Endothelial cell of umbilical vein (primary cell): ENCODE measurements around the gene SLC25A1. TPM values are rescaled to one million over a fixed set of nuclear protein-coding genes. Genes with fewer than 3 reads are reported as not detected.

Experiments used
- BruUV-seq: library from RNA; stranded (reverse); fragments of 400-500 nt; replicated peaks from 2 replicates; lab custom pipeline; 2021; lab: Mats Ljungman, UMichigan
- CTCF ChIA-PET: fragments of 300-600, 350-600 bp; sonication (Branson Sonifier 250); formaldehyde crosslinking; loops from one replicate; lab custom pipeline; 2021; ENCODE audit warnings: antibody characterized with exemption, inconsistent platforms; lab: Charles Lee
- POLR2A ChIA-PET: fragments of 300-600, 350-600 bp; sonication (Branson Sonifier 250); formaldehyde crosslinking; loops from one replicate; lab custom pipeline; 2021; ENCODE audit warnings: antibody characterized with exemption, inconsistent platforms; lab: Charles Lee
- DNase-seq: peaks from one replicate; pipeline ENCODE4 v3.0.0-alpha.2; 2011; ENCODE audit warnings: low read depth, low spot score
- FAIRE-seq: peaks from 2 replicates; lab custom pipeline; 2011; peaks lifted over from hg19 to GRCh38; lab: Jason Lieb, UNC
- H2AFZ ChIP-seq: 2 replicates; pipeline ENCODE4 v1.6.0; 2012; ENCODE audit warnings: low read depth, low read length, control low read depth, inconsistent platforms
- H3K27ac ChIP-seq: 2 replicates; pipeline ENCODE4 v1.5.1; 2011; ENCODE audit warnings: low read depth, mild to moderate bottlenecking, control low read depth, low read length, moderate library complexity; ENCODE audit not compliant: insufficient read depth
- H3K27me3 ChIP-seq, 2 experiments: 2 replicates each; pipeline versions ENCODE4 v1.6.0 to v1.6.1; 2011; ENCODE audit warnings: low read length in 2 of 2, mixed read lengths in 1 of 2; ENCODE audit not compliant: control insufficient read depth in 2 of 2, insufficient read depth in 2 of 2
- H3K36me3 ChIP-seq, 2 experiments: 2 replicates in 1 of 2; 3 replicates in 1 of 2; pipeline ENCODE4 v1.5.1; 2011; ENCODE audit warnings: low read length in 2 of 2, mild to moderate bottlenecking in 1 of 2, moderate library complexity in 1 of 2; ENCODE audit not compliant: control insufficient read depth in 2 of 2, insufficient read depth in 2 of 2; ENCODE audit errors: extremely low read depth in 1 of 2
- H3K4me1 ChIP-seq: 3 replicates; pipeline ENCODE4 v1.5.1; 2011; ENCODE audit warnings: mild to moderate bottlenecking, low read length; ENCODE audit not compliant: control insufficient read depth, insufficient read depth; ENCODE audit errors: extremely low read depth
- H3K4me2 ChIP-seq: 2 replicates; pipeline ENCODE4 v1.6.1; 2011; ENCODE audit warnings: low read length, control low read depth, mixed read lengths; ENCODE audit not compliant: insufficient read depth
- H3K4me3 ChIP-seq, 3 experiments: fragments of 200-600 bp in 1 of 3; sonication (generic), shearing (Covaris generic) in 1 of 3; replicated peaks in 1 of 3; 2 replicates each; pipeline ENCODE4 v1.5.1; 2011 to 2016; ENCODE audit warnings: control low read depth in 3 of 3, low read length in 3 of 3, mild to moderate bottlenecking in 2 of 3, inconsistent platforms in 1 of 3, low read depth in 1 of 3, moderate library complexity in 1 of 3; ENCODE audit not compliant: insufficient read depth in 1 of 3
- H3K79me2 ChIP-seq: 2 replicates; pipeline ENCODE4 v1.6.0; 2012; ENCODE audit warnings: low read length, inconsistent platforms; ENCODE audit not compliant: control insufficient read depth, insufficient read depth
- H3K9ac ChIP-seq: replicated peaks from 2 replicates; pipeline ENCODE3; 2011; ENCODE audit warnings: low read length, control low read depth; ENCODE audit not compliant: insufficient read depth; ENCODE audit errors: extremely low read depth
- H3K9me1 ChIP-seq: replicated peaks from 3 replicates; pipeline ENCODE4 v1.6.0; 2011; ENCODE audit warnings: mild to moderate bottlenecking, low read length; ENCODE audit not compliant: control insufficient read depth, insufficient read depth; ENCODE audit errors: extremely low read depth
- H3K9me3 ChIP-seq: replicated peaks from 2 replicates; pipeline ENCODE4 v1.5.1; 2012; ENCODE audit warnings: low read length, inconsistent platforms; ENCODE audit not compliant: control insufficient read depth, insufficient read depth
- H4K20me1 ChIP-seq: replicated peaks from 2 replicates; pipeline ENCODE3; 2011; ENCODE audit warnings: mild to moderate bottlenecking, low read length; ENCODE audit not compliant: control insufficient read depth, insufficient read depth; ENCODE audit errors: extremely low read depth
- CTCF ChIP-seq, 2 donors: IDR thresholded peaks; 1 replicate in 1 of 2; 2 replicates in 1 of 2; pipeline ENCODE4 v1.5.1; 2011; ENCODE audit warnings: low read length in 2 of 2, mild to moderate bottlenecking in 2 of 2, moderate library complexity in 2 of 2, control low read depth in 1 of 2, inconsistent platforms in 1 of 2, low read depth in 1 of 2; ENCODE audit not compliant: insufficient read depth in 1 of 2; ENCODE audit errors: extremely low read depth in 1 of 2
- EZH2 ChIP-seq: IDR thresholded peaks from 2 replicates; pipeline ENCODE4 v1.6.1; 2012; ENCODE audit warnings: borderline replicate concordance, low read depth, mild to moderate bottlenecking, moderate library complexity, low read length, inconsistent platforms; ENCODE audit not compliant: severe bottlenecking
- FOS ChIP-seq: IDR thresholded peaks from 2 replicates; pipeline ENCODE4 v1.6.1; 2011; ENCODE audit warnings: mild to moderate bottlenecking, low read length, moderate library complexity, borderline replicate concordance; ENCODE audit not compliant: insufficient read depth
- GATA2 ChIP-seq: IDR thresholded peaks from 2 replicates; pipeline ENCODE4 v1.7.0; 2011; ENCODE audit warnings: low read depth, mild to moderate bottlenecking, moderate library complexity, mixed read lengths, low read length; ENCODE audit not compliant: insufficient read length, insufficient read depth
- JUN ChIP-seq: IDR thresholded peaks from 2 replicates; pipeline ENCODE4 v1.6.1; 2011; ENCODE audit warnings: borderline replicate concordance, low read depth; ENCODE audit not compliant: insufficient read length, insufficient read depth
- MAX ChIP-seq: IDR thresholded peaks from 2 replicates; pipeline ENCODE4 v1.6.1; 2011; ENCODE audit not compliant: insufficient read depth, insufficient read length
- MYC ChIP-seq: IDR thresholded peaks from one replicate; pipeline ENCODE4 v1.6.1; 2011; ENCODE audit warnings: mild to moderate bottlenecking, low read depth, low read length
- POLR2A ChIP-seq: IDR thresholded peaks from 2 replicates; pipeline ENCODE4 v1.6.1; 2012; ENCODE audit warnings: low read depth, mild to moderate bottlenecking, control low read depth, low read length
- POLR2AphosphoS5 ChIP-seq: IDR thresholded peaks from 2 replicates; pipeline ENCODE4 v1.6.1; 2012; ENCODE audit warnings: low read depth, mild to moderate bottlenecking, control low read depth, low read length, moderate library complexity; ENCODE audit not compliant: insufficient read depth
- dilution Hi-C: fragments of 300-500 bp; cut with MboI; formaldehyde crosslinking; loops from one replicate; pipeline ENCODE4 v1.15.0; 2019; ENCODE audit warnings: low sequenced_read_pairs; ENCODE audit not compliant: extremely low pct_ligation_motif_present
- intact Hi-C: fragments of 100-400 bp; cut with micrococcal nuclease; formaldehyde crosslinking; loops from one replicate; pipeline ENCODE4 v1.10.0; 2022
- polyA plus RNA-seq, 4 experiments: library from polyadenylated mRNA; depleted of rRNA in 3 of 4; stranded (reverse) in 3 of 4; unstranded in 1 of 4; fragments of >200 nt; gene quantifications; 2 replicates each; pipeline versions ENCODE4 v1.2.1 to v1.2.3, GENCODE V29; 2011 to 2012; ENCODE audit warnings: missing spikeins in 1 of 4
- total RNA-seq: library from RNA; stranded (reverse); gene quantifications from 2 replicates; pipeline ENCODE4 v1.2.3, GENCODE V29; 2021

SLC25A1 gene
- total and polyA plus RNA-seq, 2 donors (not counting 3 experiments of a cell fraction or from before 2014, with no cell fraction given): 80.0 to 94.5 TPM

GRCh38 chr22:19222242-19223005 lies 43.9 kb upstream of the SLC25A1 start:
- Histone ChIP-seq H3K27ac (no peak overlapping the region), H3K36me3 (no peaks in the 10 kb centered on the region), H4K20me1 (no peaks in the 10 kb centered on the region), H3K9ac (no peak overlapping the region), H3K9me3 (no peaks in the 10 kb centered on the region), H3K9me1 (no peaks in the 10 kb centered on the region), H3K27me3 (no peaks in the 10 kb centered on the region), H3K4me1 (no peaks in the 10 kb centered on the region), H3K79me2 (no peaks in the 10 kb centered on the region), H2AFZ (no peak overlapping the region), H3K4me3 (no peak overlapping the region), H3K4me2 (no peak overlapping the region)
- TF ChIP-seq POLR2AphosphoS5 (no peak), MYC (no peak), GATA2 (no peak), MAX (no peak), POLR2A (no peak), JUN (no peak), EZH2 (no peak), CTCF (IDR thresholded peaks at IDR 0.05; ENCODE audit: extremely low read depth in 1 of 2, insufficient read depth in 1 of 2, low read depth in 1 of 2, low read length in 2 of 2) (no peak), FOS (no peak)
- no TSS peak for BruUV-seq
- ChIA-PET POLR2A (no interaction called here), CTCF (no interaction called here)
- DNase-seq: no peak
- intact Hi-C loops: no loop called here
- FAIRE-seq: no peak
- dilution Hi-C loops: no loop called here
